HG03378 (cell line): ENCODE data around the gene FCSK.
"Not testable (repeated sequence)": the region's sequence is repeated elsewhere in the genome, so short reads cannot be mapped to it uniquely, and the experiment has no call there.

Experiments used
- ATAC-seq: cut with Tn5 transposase; IDR thresholded peaks from one replicate; pipeline ENCODE4 v1.9.1; 2021; ENCODE audit warnings: mild to moderate bottlenecking, moderate library complexity; ENCODE audit not compliant: unreplicated experiment

FCSK gene

DNA sequence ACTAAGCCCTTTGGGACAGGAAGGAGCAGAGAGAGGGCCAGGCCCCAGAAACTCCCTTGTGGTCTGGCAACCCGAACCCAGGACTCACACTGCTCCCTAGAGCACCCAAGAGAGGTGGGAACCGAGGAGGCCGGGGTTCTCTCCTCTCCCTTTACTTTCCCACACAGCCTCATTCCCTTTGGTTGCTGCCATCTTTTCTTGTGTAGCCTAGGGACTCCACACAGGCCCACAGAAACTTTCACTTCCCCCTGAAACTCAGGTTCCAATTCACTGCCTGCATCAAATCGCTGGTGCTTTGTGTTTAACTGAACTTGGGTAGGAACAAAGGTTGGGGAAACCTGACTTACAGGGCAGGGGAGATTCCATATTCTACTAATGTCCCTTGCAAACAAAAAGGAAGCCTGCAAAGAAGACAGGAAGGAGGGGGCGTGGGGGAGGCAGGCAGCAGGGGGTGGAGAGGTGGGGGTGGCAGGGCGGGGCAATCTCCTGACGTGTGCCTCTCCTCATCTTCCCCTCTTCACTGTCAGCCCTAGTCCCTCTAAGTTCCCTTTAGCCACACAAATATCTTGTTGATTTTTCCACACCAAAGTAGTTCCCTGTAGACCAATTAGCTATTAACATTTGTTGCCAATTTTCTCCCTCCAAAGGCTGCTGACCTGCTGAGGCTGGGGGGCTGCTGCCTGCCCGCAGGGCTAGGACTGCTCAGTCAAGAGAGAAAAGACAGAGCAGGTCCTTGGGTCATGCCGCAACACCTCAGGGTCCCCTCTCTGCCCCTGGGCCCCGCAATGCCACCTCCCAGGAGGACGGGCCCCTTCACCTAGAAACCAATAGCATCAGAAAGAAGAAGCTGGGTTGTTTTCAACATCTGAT lies 23.5 kb upstream of the FCSK start:
- ATAC-seq, result peak; percentile 53

- no peak for ATAC-seq
Measured at GRCh38 chr16:70432356-70432722, 22.1 kb upstream of the FCSK start.

GRCh38 chr16:70432723-70433457 lies 21.5 kb upstream of the FCSK start:
- ATAC-seq, result no peak

GRCh38 chr16:70433458-70434103 lies 20.8 kb upstream of the FCSK start:
- ATAC-seq, result no peak

GRCh38 chr16:70434484-70435260 lies 19.7 kb upstream of the FCSK start:
- no peak for ATAC-seq

GRCh38 chr16:70437017-70437581 lies 17.3 kb upstream of the FCSK start:
- no peak for ATAC-seq

GRCh38 chr16:70437582-70438557 lies 16.5 kb upstream of the FCSK start:
- no peak for ATAC-seq

GRCh38 chr16:70438585-70438968 lies 15.8 kb upstream of the FCSK start:
- no peak for ATAC-seq

DNA sequence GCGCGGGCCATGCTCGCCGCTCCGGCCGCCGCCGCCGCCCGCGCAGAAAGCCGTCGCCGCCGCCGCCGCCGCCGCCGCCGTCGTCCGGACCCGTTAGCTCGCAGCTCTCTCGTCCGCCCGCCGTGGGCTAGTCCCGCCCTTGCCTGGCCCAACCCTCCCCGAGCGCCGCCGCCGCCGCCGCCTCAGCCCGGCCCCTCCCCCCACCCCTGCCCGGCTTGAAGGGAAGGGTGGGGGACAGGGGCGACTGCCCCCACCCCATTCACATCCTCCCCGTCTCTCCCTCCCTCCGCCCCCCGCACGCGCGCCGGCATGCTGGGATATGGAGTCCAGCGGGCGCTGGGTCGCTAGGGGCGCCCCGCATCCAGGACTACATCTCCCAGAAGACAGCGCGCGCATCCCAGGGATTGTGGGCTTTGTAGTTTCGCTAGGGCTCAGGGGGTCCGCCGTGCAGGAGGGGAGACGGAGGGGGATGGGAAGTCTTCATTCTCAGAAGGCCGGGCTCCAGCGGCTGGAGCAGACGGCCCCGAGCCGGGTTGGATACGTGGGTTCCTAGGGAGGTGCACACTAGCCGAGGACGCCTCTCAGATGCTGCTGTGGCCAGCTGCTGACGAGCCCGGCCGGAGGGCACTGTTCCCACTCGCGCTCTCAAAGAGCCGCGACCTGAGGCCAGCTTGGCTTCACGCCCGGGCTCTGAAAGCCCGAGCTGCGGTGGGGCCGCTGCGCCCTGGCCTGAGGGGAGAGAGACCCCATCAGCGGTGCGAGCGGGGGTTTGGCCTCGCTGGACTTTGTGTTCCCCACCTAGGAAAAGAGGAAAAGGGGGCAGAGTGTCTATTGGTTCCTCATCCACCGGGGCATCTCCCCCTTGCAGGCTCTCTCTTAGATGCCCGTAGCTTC lies 15.2 kb upstream of the FCSK start, which contains the start of gene ST3GAL2:
TSS of gene ST3GAL2 (minus strand) at position 132 of the 894 bp plus-strand sequence. CDS start 40,570 bp downstream, outside the sequence.
- peak; percentile 66 for ATAC-seq

DNA sequence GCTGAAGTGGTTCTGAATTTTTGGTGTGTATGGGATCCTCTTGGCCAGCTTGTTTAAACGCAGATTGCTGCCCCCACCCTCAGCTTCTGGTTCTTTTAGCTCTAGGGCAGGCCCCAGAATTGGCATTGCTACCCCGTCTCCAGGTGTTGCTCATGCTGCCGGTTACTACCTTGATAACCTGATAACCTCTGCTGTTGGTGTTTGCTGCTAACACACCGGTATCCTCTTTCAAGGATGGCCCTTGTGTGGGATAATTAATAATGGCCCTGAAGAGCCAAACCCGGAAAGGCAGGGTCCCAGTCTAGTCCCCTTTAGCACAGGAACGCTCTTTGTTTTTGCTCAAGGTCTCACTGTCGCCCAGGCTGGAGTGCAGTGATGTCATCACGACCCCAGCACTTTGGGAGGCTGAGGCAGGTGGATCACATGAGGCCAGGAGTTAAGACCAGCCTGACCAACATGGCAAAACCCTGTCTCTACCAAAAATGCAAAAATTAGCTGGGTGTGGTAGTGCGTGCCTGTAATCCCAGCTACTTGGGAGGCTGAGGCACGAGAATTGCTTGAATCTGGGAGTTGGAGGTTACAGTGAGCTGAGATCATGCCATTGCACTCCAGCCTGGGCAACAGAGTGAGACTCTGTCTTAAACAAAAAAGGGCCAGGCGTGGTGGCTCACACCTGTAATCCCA lies 14.2 kb upstream of the FCSK start:
- ATAC-seq, result no peak

GRCh38 chr16:70441406-70441990 lies 12.9 kb upstream of the FCSK start:
- ATAC-seq, result no peak

DNA sequence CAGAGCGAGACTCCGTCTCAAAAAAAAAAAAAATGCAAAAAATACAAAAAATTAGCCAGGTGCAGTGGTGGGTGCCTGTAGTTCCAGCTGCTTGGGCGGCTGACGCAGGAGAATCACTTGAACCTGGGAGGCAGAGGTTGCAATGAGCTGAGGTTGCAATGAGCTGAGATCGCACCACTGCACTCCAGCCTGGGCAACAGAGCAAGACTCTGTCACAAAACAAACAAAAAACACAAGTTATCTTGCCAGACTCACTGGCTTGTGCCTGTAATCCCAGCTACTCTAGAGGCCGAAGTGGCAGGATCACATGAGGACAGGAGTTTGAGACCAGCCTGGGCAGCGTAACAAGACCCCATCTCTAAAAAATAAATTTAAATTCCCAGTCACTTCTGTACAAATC lies 12.1 kb upstream of the FCSK start:
- ATAC-seq, result no peak

GRCh38 chr16:70444249-70445063 lies 9.9 kb upstream of the FCSK start:
- no peak for ATAC-seq

- no peak for ATAC-seq
Measured at GRCh38 chr16:70448075-70448474, 6.3 kb upstream of the FCSK start.

GRCh38 chr16:70450142-70451003 lies 4.0 kb upstream of the FCSK start:
- not testable (repeated sequence) for ATAC-seq

- ATAC-seq, result not testable (repeated sequence)
Measured at GRCh38 chr16:70451004-70451340, 3.4 kb upstream of the FCSK start.
